Ovary (tissue), 9 donors: ENCODE measurements around the gene TRIB2. TPM values are rescaled to one million over a fixed set of nuclear protein-coding genes. Genes with fewer than 3 reads are reported as not detected.

Source experiments
- DNase-seq, 5 donors: peaks; one replicate each; pipeline ENCODE4 v3.0.0-alpha.2; 2019 to 2020
- H3K27ac ChIP-seq, 2 donors: fragments of 200-600 bp; one replicate each; pipeline versions ENCODE4 v1.5.1 to v1.8.0; 2019 to 2022
- H3K27me3 ChIP-seq: fragments of 200-600 bp; one replicate; pipeline ENCODE4 v1.8.0; 2022
- H3K36me3 ChIP-seq: fragments of 200-600 bp; sonication (generic); one replicate; pipeline ENCODE4 v1.5.1; 2019
- H3K4me1 ChIP-seq: one replicate; pipeline ENCODE4 v1.8.1; 2013; ENCODE audit warnings: mild to moderate bottlenecking, moderate library complexity; ENCODE audit not compliant: insufficient read depth
- H3K4me3 ChIP-seq: fragments of 200-600 bp; sonication (generic); one replicate; pipeline ENCODE4 v1.5.1; 2017
- H3K9me3 ChIP-seq, 2 donors: fragments of 200-600 bp in 1 of 2; sonication (generic) in 1 of 2; one replicate each; pipeline versions ENCODE4 v1.5.1 to v1.8.1; 2013 to 2019; ENCODE audit warnings: mild to moderate bottlenecking in 1 of 2, moderate library complexity in 1 of 2
- CTCF ChIP-seq, 3 donors: fragments of 450-650 bp in 2 of 3; fragments of 200-600 bp in 1 of 3; IDR thresholded peaks; one replicate each; pipeline versions ENCODE4 v1.5.1 to v1.8.0; 2016 to 2022; ENCODE audit warnings: antibody characterized with exemption in 3 of 3, mild to moderate bottlenecking in 1 of 3
- EP300 ChIP-seq: sonication (generic); formaldehyde crosslinking; IDR thresholded peaks from one replicate; pipeline ENCODE4 v1.6.1; 2017; ENCODE audit warnings: antibody characterized with exemption
- POLR2A ChIP-seq: fragments of 450-650 bp; IDR thresholded peaks from one replicate; pipeline ENCODE4 v1.6.1; 2017; ENCODE audit warnings: antibody characterized with exemption, mild to moderate bottlenecking, moderate library complexity
- WGBS, 3 donors: extraction: QIAGEN DNeasy Blood & Tissue Kit in 1 of 3; methylation state at CpG; one replicate each; pipeline versions ENCODE4 v1.1.5 to v1.1.7; 2013 to 2017; 5-methylcytosine and 5-hydroxymethylcytosine counted together
- intact Hi-C, 4 donors: fragments of 100-400 bp; cut with DNase I; formaldehyde crosslinking; loops; one replicate each; pipeline versions ENCODE4 v1.11.0 to v1.15.1; 2022 to 2023
- polyA plus RNA-seq, 2 donors: library from polyadenylated mRNA; stranded (reverse); fragments of 200-250 nt in 1 of 2; fragments of 350-450 nt in 1 of 2; fragmentation: Illumina TruSeq in 1 of 2; extraction: RNeasy Lipid Tissue Mini Kit (QIAGEN cat#74804) in 1 of 2; gene quantifications; one replicate each; pipeline ENCODE4 v1.2.3, GENCODE V29; 2013 to 2014
- total RNA-seq, 7 donors: library from RNA; depleted of rRNA in 2 of 7; stranded (reverse); fragments of >200 nt in 2 of 7; fragmentation: NEBNext Ultra II Directional in 3 of 7; extraction: Animal tissue kit (Norgen Biotek cat#: 25700) in 3 of 7; gene quantifications; one replicate each; pipeline versions ENCODE4 v1.1.0 to v1.2.4, GENCODE V29; 2016 to 2023
- donor health status: DM: no; HTN: no; CAD: no; lungs with moderate emphysema.
- donor health status: DM: no; HTN: no; CAD: no.
- donor health status: Bipolar disorder and iron deficiency.
- donor health status: DM: yes; HTN: yes; CAD: no.
- donor health status: DM: no; HTN: no; CAD: no.
- donor health status: DM: yes; HTN: yes; CAD: no.

TRIB2 gene
- total and polyA plus RNA-seq, 9 donors, result 60.4 to 209 (median 94.7) TPM

GRCh38 chr2:12771154-12771553 is 54.4 kb downstream of the TRIB2 start:
- no peaks in the 10 kb centered on the region for H3K4me1 ChIP-seq
- intact Hi-C loops, result no loop called here

GRCh38 chr2:12773586-12774394 is 57.1 kb downstream of the TRIB2 start:
- no peak for DNase-seq
- WGBS, 3 donors, result 41 to 47% (median 45%) methylated on average over 3 of the region's 3 CpGs
- no peak overlapping the region for H3K4me3 ChIP-seq
- no peak for TF ChIP-seq EP300
- no peak for TF ChIP-seq CTCF (IDR thresholded peaks at IDR 0.05)
- no peak for TF ChIP-seq POLR2A
- intact Hi-C loops, result no loop called here
- H3K4me1 ChIP-seq, result no peaks in the 10 kb centered on the region
- H3K9me3 ChIP-seq, result no peaks in the 10 kb centered on the region
- no peaks in the 10 kb centered on the region for H3K36me3 ChIP-seq
- H3K27me3 ChIP-seq, result no peaks in the 10 kb centered on the region
- H3K27ac ChIP-seq, result no peak overlapping the region

More at GRCh38 chr2:12771154-12771553, 54.4 kb downstream of the TRIB2 start:
- Histone ChIP-seq H3K27ac (no peak overlapping the region), H3K9me3 (no peaks in the 10 kb centered on the region), H3K27me3 (no peaks in the 10 kb centered on the region), H3K36me3 (no peaks in the 10 kb centered on the region), H3K4me3 (no peak overlapping the region)
- no peak for TF ChIP-seq CTCF (IDR thresholded peaks at IDR 0.05)
- DNase-seq, result no peak
- 90 to 94% (median 91%) methylated on average over 3 of the region's 3 CpGs for WGBS, 3 donors

GRCh38 chr2:12774395-12774727 is 57.6 kb downstream of the TRIB2 start:
- H3K27ac ChIP-seq, result no peak overlapping the region
- no peak for DNase-seq
- H3K4me3 ChIP-seq, result no peak overlapping the region
- WGBS, 3 donors, result 26 to 66% (median 52%) methylated on average over 1 of the region's 1 CpG
- TF ChIP-seq CTCF (IDR thresholded peaks at IDR 0.05) (no peak), EP300 (no peak), POLR2A (no peak)
- intact Hi-C loops, result no loop called here
- H3K27me3 ChIP-seq, result no peaks in the 10 kb centered on the region
- H3K4me1 ChIP-seq, result no peaks in the 10 kb centered on the region
- H3K36me3 ChIP-seq, result no peaks in the 10 kb centered on the region
- no peaks in the 10 kb centered on the region for H3K9me3 ChIP-seq

- Histone ChIP-seq H3K27ac (no peak overlapping the region), H3K4me1 (peaks cover 4% of the 10 kb centered on the region), H3K9me3 (no peaks in the 10 kb centered on the region), H3K4me3 (no peak overlapping the region), H3K27me3 (no peaks in the 10 kb centered on the region), H3K36me3 (no peaks in the 10 kb centered on the region)
- intact Hi-C loops, result no loop called here
- no peak for TF ChIP-seq EP300
- no peak for TF ChIP-seq POLR2A
- TF ChIP-seq CTCF (IDR thresholded peaks at IDR 0.05), result no peak
- 29 to 50% (median 49%) methylated on average over 1 of the region's 1 CpG for WGBS, 3 donors
- DNase-seq, result no peak
Observed at GRCh38 chr2:12776521-12776961, 59.8 kb downstream of the TRIB2 start.
